Activated naive CD4-positive, alpha-beta T cell treated with anti-CD3 and anti-CD28 coated beads, Interleukin-2, amount 10 ng/mL, durations not matched to agents 7 days and 5 days (primary cell): ENCODE data around the gene FAM193B.
A peak's percentile ranks its signal among the peaks of the same experiment; 100 is the strongest.
"Not testable (repeated sequence)": the region's sequence is repeated elsewhere in the genome, so short reads cannot be mapped to it uniquely, and the experiment has no call there.

Experiments
- CTCF ChIA-PET: fragments of 350-600 bp; sonication (Branson Sonifier 250); formaldehyde crosslinking; loops from one replicate; lab custom pipeline; 2021; ENCODE audit warnings: antibody characterized with exemption; lab: Charles Lee
- DNase-seq: peaks from one replicate; pipeline ENCODE4 v3.0.0-alpha.2; 2020
- H3K27ac Mint-ChIP-seq: one replicate; pipeline ENCODE4 v1.8.0; 2021; ENCODE audit warnings: mild to moderate bottlenecking, moderate library complexity, mixed read lengths
- H3K27me3 Mint-ChIP-seq: one replicate; pipeline ENCODE4 v1.8.0; 2021; ENCODE audit warnings: mild to moderate bottlenecking, mixed read lengths
- H3K36me3 Mint-ChIP-seq: one replicate; pipeline ENCODE4 v1.8.0; 2021; ENCODE audit warnings: mixed read lengths
- H3K4me1 Mint-ChIP-seq: one replicate; pipeline ENCODE4 v1.8.0; 2021; ENCODE audit warnings: mixed read lengths
- H3K4me3 Mint-ChIP-seq: one replicate; pipeline ENCODE4 v1.8.0; 2021; ENCODE audit warnings: mild to moderate bottlenecking, moderate library complexity, mixed read lengths
- H3K9me3 Mint-ChIP-seq: one replicate; pipeline ENCODE4 v1.8.0; 2021; ENCODE audit warnings: mixed read lengths

Gene FAM193B

DNA sequence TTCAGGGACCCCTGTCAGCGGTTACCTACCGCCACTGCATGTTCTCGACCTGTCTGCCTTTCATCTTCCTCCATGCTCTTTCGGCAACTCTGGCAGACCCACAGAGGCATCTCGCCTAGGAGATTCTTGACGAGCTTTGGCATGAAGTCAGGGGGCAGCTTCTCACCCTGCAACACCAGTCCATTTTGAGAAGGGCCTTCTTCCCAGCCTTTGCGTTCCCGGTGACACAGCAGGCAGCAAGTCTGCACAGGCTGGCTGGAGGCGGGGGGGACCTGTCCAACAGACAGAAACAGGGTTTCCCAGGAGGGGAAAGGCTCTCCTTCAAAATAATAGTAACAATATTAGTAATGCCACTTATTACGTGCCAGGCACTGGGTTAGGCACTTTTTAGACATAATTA lies 15.5 kb downstream of the FAM193B start:
- H3K36me3 Mint-ChIP-seq: peaks cover 12% of the 10 kb centered on the region
- H3K4me1 Mint-ChIP-seq: no peaks in the 10 kb centered on the region
- no peak overlapping the region for H3K27ac Mint-ChIP-seq
- H3K27me3 Mint-ChIP-seq: no peaks in the 10 kb centered on the region
- no peaks in the 10 kb centered on the region for H3K9me3 Mint-ChIP-seq
- CTCF ChIA-PET: interaction anchor here (0.7 kb wide), 1 partner anchor 37 kb away, joined by 3 read pairs; no protein-coding TSS in a partner anchor
- H3K4me3 Mint-ChIP-seq: no peak overlapping the region
- DNase-seq: no peak

DNA sequence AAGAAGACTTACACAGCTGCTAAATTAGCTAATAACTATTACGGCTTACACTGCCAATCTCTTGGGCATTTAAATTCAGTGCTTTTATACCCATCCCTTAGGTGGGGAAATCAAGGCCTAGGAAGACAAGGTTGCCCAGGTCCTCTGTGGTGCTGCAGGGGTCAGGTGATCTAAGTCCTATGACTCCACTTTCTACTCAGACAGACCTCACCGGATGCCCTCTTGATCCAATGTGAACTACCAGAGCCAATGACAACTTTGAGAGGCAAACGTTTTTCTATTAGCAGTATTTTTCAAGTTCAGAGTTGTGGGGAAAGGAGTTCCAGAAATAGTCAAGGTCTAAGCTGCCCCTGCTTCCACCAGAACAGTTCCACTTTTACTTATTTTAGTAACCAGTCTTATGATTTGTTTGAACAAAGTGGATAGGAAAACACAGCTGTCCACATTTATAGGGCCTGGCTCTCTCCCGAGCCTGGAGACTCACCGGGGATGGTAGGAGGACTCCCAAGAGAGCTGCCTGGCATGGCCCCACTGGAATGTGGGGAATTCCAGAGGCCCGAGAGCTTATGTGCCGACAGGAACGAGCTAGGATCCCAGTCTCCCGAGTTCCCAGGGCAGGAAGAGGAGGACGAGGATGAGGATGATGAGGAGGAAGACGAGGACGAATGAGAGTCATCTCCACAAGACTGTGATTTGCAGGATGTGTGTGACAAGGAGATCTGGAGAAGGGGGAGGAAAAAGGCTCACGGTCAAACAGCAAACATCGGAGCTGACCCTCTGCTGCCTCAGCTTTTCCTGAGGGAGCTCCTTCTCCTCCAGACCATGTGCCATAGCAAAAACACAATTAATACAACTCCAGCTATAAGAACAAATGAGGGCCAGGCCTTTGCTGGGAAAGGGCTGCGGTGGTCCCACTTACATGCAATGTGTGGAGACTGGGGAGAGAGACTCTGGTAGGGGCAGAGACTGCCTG lies 16.7 kb downstream of the FAM193B start:
- Mint-ChIP-seq H3K27me3 (no peaks in the 10 kb centered on the region), H3K4me1 (no peaks in the 10 kb centered on the region), H3K4me3 (no peak overlapping the region), H3K36me3 (peaks cover 14% of the 10 kb centered on the region), H3K27ac (peak overlapping the region; percentile 69), H3K9me3 (no peaks in the 10 kb centered on the region)
- no peak for DNase-seq
- CTCF ChIA-PET: interaction anchor here (1.1 kb wide), 1 partner anchor 13 kb away, joined by 3 read pairs; no protein-coding TSS in a partner anchor

GRCh38 chr5:177536386-177536785 lies 18.0 kb downstream of the FAM193B start:
- peaks cover 16% of the 10 kb centered on the region for H3K36me3 Mint-ChIP-seq
- no peaks in the 10 kb centered on the region for H3K4me1 Mint-ChIP-seq
- no peaks in the 10 kb centered on the region for H3K9me3 Mint-ChIP-seq
- no peaks in the 10 kb centered on the region for H3K27me3 Mint-ChIP-seq
- H3K4me3 Mint-ChIP-seq: no peak overlapping the region
- CTCF ChIA-PET: interaction anchor here (0.8 kb wide), 1 partner anchor 10 kb away, joined by 3 read pairs; no protein-coding TSS in a partner anchor
- no peak for DNase-seq
- no peak overlapping the region for H3K27ac Mint-ChIP-seq

DNA sequence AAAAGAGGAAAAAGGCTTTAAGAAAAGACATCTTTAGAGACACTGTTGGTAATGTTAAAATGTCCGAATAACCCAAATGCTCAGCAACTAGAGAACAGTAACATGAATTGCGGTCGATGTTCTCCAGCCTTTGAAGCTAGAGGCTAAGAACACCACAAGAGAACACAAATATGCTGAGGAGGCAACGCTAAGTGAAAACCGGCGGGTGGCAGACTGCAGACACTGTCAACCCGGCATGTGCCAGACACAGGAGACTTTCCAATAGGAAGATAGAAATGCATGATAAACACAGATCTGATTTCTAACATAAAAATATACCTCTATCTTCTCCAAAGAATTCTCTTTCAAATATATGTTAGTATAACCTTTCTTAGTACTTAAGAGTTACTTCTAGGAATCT lies 19.2 kb downstream of the FAM193B start:
- peaks cover 25% of the 10 kb centered on the region for H3K36me3 Mint-ChIP-seq
- H3K4me1 Mint-ChIP-seq: no peaks in the 10 kb centered on the region
- no peaks in the 10 kb centered on the region for H3K9me3 Mint-ChIP-seq
- no peak overlapping the region for H3K4me3 Mint-ChIP-seq
- no peak overlapping the region for H3K27ac Mint-ChIP-seq
- DNase-seq: no peak
- CTCF ChIA-PET: no interaction called here
- no peaks in the 10 kb centered on the region for H3K27me3 Mint-ChIP-seq

DNA sequence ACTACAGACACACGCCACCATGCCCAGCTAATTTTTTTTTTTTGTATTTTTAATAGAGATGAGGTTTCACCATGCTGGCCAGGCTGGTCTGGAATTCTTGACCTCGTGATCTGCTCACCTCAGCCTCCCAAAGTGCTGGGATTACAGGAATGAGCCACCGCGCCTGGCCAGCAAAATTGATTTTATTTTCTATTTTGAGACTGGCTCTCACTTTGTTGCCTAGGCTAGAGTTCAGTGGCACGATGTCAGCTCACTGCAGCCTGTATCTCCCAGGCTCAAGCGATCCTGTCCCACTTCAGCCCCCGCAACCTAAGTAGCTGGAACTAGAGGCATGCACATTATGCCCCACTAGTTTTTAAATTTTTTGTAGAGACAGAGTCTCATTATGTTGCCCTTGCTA lies 19.9 kb downstream of the FAM193B start:
- H3K4me1 Mint-ChIP-seq, H3K27ac Mint-ChIP-seq, DNase-seq, H3K27me3 Mint-ChIP-seq, H3K9me3 Mint-ChIP-seq, H3K4me3 Mint-ChIP-seq: not testable (repeated sequence)
- CTCF ChIA-PET: interaction anchor here (1.0 kb wide), 1 partner anchor 33 kb away, joined by 3 read pairs; no protein-coding TSS in a partner anchor
- peaks cover 26% of the 10 kb centered on the region for H3K36me3 Mint-ChIP-seq

- CTCF ChIA-PET: interaction anchor here (0.8 kb wide), 1 partner anchor 141 kb away, joined by 3 read pairs; no protein-coding TSS in a partner anchor
- Mint-ChIP-seq H3K4me3 (no peak overlapping the region), H3K27me3 (no peaks in the 10 kb centered on the region), H3K27ac (no peak overlapping the region), H3K4me1 (no peaks in the 10 kb centered on the region), H3K9me3 (no peaks in the 10 kb centered on the region), H3K36me3 (peaks cover 22% of the 10 kb centered on the region)
- DNase-seq: no peak
These were observed 23.0 kb downstream of the FAM193B start for GRCh38 chr5:177531209-177531940.

GRCh38 chr5:177530638-177531037 lies 23.7 kb downstream of the FAM193B start:
- Mint-ChIP-seq H3K4me3 (no peak overlapping the region), H3K9me3 (no peaks in the 10 kb centered on the region), H3K27me3 (no peaks in the 10 kb centered on the region), H3K36me3 (peaks cover 22% of the 10 kb centered on the region), H3K27ac (no peak overlapping the region), H3K4me1 (no peaks in the 10 kb centered on the region)
- DNase-seq: no peak
- CTCF ChIA-PET: interaction anchor here (0.8 kb wide), 1 partner anchor 140 kb away, joined by 3 read pairs; no protein-coding TSS in a partner anchor

DNA sequence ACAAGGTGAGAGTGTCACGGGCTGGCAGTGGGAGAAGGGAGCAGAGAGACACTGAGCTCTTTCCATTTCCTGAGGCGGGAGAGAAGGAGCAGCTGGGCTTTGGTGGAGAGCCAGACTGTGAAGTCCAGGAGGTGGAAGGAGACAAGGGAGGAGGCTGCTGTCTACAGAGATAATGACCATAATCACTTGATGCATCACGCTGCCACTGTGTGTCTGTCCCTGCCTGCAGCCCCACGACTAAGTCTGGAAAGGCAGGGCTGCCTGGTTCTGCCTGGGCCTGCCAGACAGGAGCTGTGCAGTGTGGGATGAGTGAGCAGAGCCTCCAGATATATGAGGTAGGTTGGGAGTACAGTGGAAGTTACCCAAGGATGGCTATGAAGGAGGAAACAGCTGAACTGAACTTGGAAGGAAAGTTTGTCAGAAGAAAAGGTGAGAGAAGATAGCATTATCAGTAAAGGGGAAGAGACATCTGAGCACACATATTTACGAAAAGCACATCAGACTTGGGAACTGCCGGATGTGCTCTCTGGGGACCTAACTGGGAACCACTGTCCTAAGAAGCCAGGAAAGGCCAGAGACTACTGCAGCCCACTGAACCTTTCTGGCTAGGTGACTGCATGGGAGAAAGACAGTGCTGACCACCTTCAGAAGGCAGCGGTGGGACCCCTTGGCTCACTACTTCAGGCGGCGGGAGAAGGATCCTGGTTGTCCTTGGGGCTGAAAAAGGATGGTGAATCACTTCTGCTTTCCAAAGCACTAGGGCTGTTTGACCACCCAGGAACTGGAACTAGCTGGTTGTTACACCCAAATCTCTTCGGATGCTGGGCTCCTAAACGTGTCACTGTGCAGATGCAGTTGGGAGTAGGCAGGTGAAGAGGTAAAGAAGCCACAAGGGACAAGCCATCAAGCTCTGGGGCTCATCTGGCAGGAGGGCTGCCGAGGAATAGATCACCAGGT lies 24.8 kb downstream of the FAM193B start:
- no peaks in the 10 kb centered on the region for H3K9me3 Mint-ChIP-seq
- CTCF ChIA-PET: no interaction called here
- H3K27me3 Mint-ChIP-seq: no peaks in the 10 kb centered on the region
- H3K27ac Mint-ChIP-seq: peak overlapping the region; percentile 12
- no peak for DNase-seq
- H3K4me1 Mint-ChIP-seq: no peaks in the 10 kb centered on the region
- H3K36me3 Mint-ChIP-seq: peaks cover 27% of the 10 kb centered on the region
- H3K4me3 Mint-ChIP-seq: no peak overlapping the region

GRCh38 chr5:177528631-177529030 lies 25.7 kb downstream of the FAM193B start:
- Mint-ChIP-seq H3K4me1 (no peaks in the 10 kb centered on the region), H3K9me3 (no peaks in the 10 kb centered on the region), H3K36me3 (peaks cover 27% of the 10 kb centered on the region), H3K27ac (no peak overlapping the region), H3K27me3 (no peaks in the 10 kb centered on the region), H3K4me3 (no peak overlapping the region)
- DNase-seq: no peak
- CTCF ChIA-PET: no interaction called here

DNA sequence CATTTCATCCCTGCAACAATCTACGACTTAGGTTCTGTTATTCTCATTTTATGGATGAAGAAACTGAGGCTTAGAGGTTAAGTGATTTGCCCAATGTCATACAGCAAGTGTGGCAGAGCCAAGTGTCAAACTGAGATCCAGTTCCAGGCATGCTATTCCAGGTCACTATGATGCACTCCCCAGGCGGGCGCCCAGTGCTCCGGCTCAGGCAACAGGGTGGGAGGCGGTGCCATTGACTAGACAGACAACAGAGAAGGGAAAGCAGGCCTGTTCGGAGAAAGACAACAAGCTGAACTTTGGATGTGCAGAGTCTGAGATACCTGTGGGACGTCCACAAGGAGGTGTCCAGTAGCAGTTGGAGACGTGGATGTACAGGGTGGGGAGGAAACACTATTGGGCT lies 26.8 kb downstream of the FAM193B start:
- H3K4me1 Mint-ChIP-seq: no peaks in the 10 kb centered on the region
- no peaks in the 10 kb centered on the region for H3K9me3 Mint-ChIP-seq
- peaks cover 23% of the 10 kb centered on the region for H3K36me3 Mint-ChIP-seq
- H3K4me3 Mint-ChIP-seq: no peak overlapping the region
- H3K27ac Mint-ChIP-seq: no peak overlapping the region
- CTCF ChIA-PET: no interaction called here
- H3K27me3 Mint-ChIP-seq: no peaks in the 10 kb centered on the region
- DNase-seq: no peak

- no peak for DNase-seq
- CTCF ChIA-PET: no interaction called here
- H3K4me1 Mint-ChIP-seq: no peaks in the 10 kb centered on the region
- H3K4me3 Mint-ChIP-seq: no peak overlapping the region
- H3K27ac Mint-ChIP-seq: no peak overlapping the region
- peaks cover 18% of the 10 kb centered on the region for H3K36me3 Mint-ChIP-seq
- no peaks in the 10 kb centered on the region for H3K27me3 Mint-ChIP-seq
- H3K9me3 Mint-ChIP-seq: no peaks in the 10 kb centered on the region
These were observed 27.6 kb downstream of the FAM193B start for GRCh38 chr5:177526791-177527190.

GRCh38 chr5:177526191-177526590 lies 28.2 kb downstream of the FAM193B start:
- Mint-ChIP-seq H3K27ac (no peak overlapping the region), H3K36me3 (peaks cover 16% of the 10 kb centered on the region), H3K9me3 (no peaks in the 10 kb centered on the region), H3K4me1 (peaks cover 6% of the 10 kb centered on the region), H3K27me3 (no peaks in the 10 kb centered on the region), H3K4me3 (no peak overlapping the region)
- no peak for DNase-seq
- CTCF ChIA-PET: interaction anchor here (0.7 kb wide), 1 partner anchor 11 kb away, joined by 3 read pairs; no protein-coding TSS in a partner anchor

GRCh38 chr5:177524941-177525655 lies 29.3 kb downstream of the FAM193B start:
- Mint-ChIP-seq H3K9me3 (no peaks in the 10 kb centered on the region), H3K36me3 (peaks cover 12% of the 10 kb centered on the region), H3K27ac (no peak overlapping the region), H3K4me3 (no peak overlapping the region), H3K27me3 (no peaks in the 10 kb centered on the region), H3K4me1 (peaks cover 16% of the 10 kb centered on the region)
- no peak for DNase-seq
- CTCF ChIA-PET: interaction anchor here (0.9 kb wide), 1 partner anchor 453 kb away, joined by 3 read pairs; no protein-coding TSS in a partner anchor
